Fibroblast of lung (primary cell): ENCODE data around the gene EPO. TPM values are rescaled to one million over a fixed set of nuclear protein-coding genes. Genes with fewer than 3 reads are reported as not detected.
A peak's percentile ranks its signal among the peaks of the same experiment; 100 is the strongest.

Source experiments
- DNase-seq, 2 donors: peaks; one replicate each; pipeline versions ENCODE4 v3.0.0 to v3.0.0-alpha.2; 2010; ENCODE audit warnings: low read depth in 2 of 2
- H2AFZ ChIP-seq: 2 replicates; pipeline ENCODE4 v1.5.1; 2012; ENCODE audit warnings: low read length, control low read depth, inconsistent platforms
- H3K27ac ChIP-seq: 2 replicates; pipeline ENCODE4 v1.5.1; 2011; ENCODE audit warnings: low read length, control low read depth; ENCODE audit not compliant: insufficient read depth
- H3K27me3 ChIP-seq: 2 replicates; pipeline ENCODE4 v1.5.1; 2011; ENCODE audit warnings: mild to moderate bottlenecking, low read length; ENCODE audit not compliant: control insufficient read depth, insufficient read depth
- H3K36me3 ChIP-seq: 2 replicates; pipeline ENCODE4 v1.5.1; 2011; ENCODE audit warnings: low read length; ENCODE audit not compliant: control insufficient read depth, insufficient read depth
- H3K4me1 ChIP-seq: 2 replicates; pipeline ENCODE4 v1.5.1; 2011; ENCODE audit warnings: low read length; ENCODE audit not compliant: control insufficient read depth, insufficient read depth; ENCODE audit errors: extremely low read depth
- H3K4me2 ChIP-seq: 2 replicates; pipeline ENCODE4 v1.5.1; 2011; ENCODE audit warnings: low read length, control low read depth; ENCODE audit not compliant: insufficient read depth; ENCODE audit errors: extremely low read depth
- H3K4me3 ChIP-seq, 4 experiments: fragments of 200-600 bp in 1 of 4; sonication (generic) in 1 of 4; replicated peaks in 1 of 4; 2 replicates each; pipeline ENCODE4 v1.5.1; 2011 to 2016; ENCODE audit warnings: low read length in 4 of 4, low read depth in 3 of 4, mild to moderate bottlenecking in 3 of 4, control low read depth in 2 of 4, inconsistent platforms in 1 of 4, mixed read lengths in 1 of 4; ENCODE audit not compliant: insufficient read depth in 1 of 4; ENCODE audit errors: control extremely low read depth in 1 of 4
- H3K79me2 ChIP-seq: 2 replicates; pipeline ENCODE4 v1.5.1; 2012; ENCODE audit warnings: mild to moderate bottlenecking, low read length, inconsistent platforms; ENCODE audit not compliant: control insufficient read depth, insufficient read depth
- H3K9ac ChIP-seq: 2 replicates; pipeline ENCODE4 v1.5.1; 2011; ENCODE audit warnings: mild to moderate bottlenecking, low read length, control low read depth; ENCODE audit not compliant: insufficient read depth
- H3K9me3 ChIP-seq: 2 replicates; pipeline ENCODE4 v1.5.1; 2012; ENCODE audit warnings: low read depth, low read length; ENCODE audit not compliant: control insufficient read depth, insufficient read depth
- H4K20me1 ChIP-seq: 2 replicates; pipeline ENCODE4 v1.5.1; 2011; ENCODE audit warnings: low read length; ENCODE audit not compliant: control insufficient read depth, insufficient read depth; ENCODE audit errors: extremely low read depth
- EZH2 ChIP-seq: IDR thresholded peaks from 2 replicates; pipeline ENCODE4 v1.5.1; 2012; ENCODE audit warnings: low read length, control low read depth, mild to moderate bottlenecking; ENCODE audit errors: missing control alignments
- polyA plus RNA-seq, 2 donors: library from polyadenylated mRNA; depleted of rRNA in 1 of 2; stranded (reverse) in 1 of 2; unstranded in 1 of 2; fragments of >200 nt; gene quantifications; 2 replicates each; pipeline ENCODE4 v1.2.1, GENCODE V29; 2011 to 2012; ENCODE audit warnings: missing spikeins in 1 of 2
- total RNA-seq: library from RNA; depleted of rRNA; stranded (reverse); fragments of >200 nt; gene quantifications from 2 replicates; pipeline ENCODE4 v1.2.1, GENCODE V29; 2014
- TF ChIP-seq, protein P1 (sequence below), 2 donors: IDR thresholded peaks in 1 of 2; conservative IDR thresholded peaks in 1 of 2; 1 replicate in 1 of 2; 2 replicates in 1 of 2; pipeline ENCODE4 v1.5.1; 2011 to 2012; ENCODE audit warnings: low read length in 2 of 2, control low read depth in 1 of 2, inconsistent platforms in 1 of 2, low read depth in 1 of 2, mild to moderate bottlenecking in 1 of 2

EPO gene
- total and polyA plus RNA-seq, 2 donors (not counting 1 experiment from before 2014, with no cell fraction given): not detected

GRCh38 chr7:100744605-100745004, 24.3 kb downstream of the EPO start:
- Histone ChIP-seq H3K9ac (no peak overlapping the region), H3K9me3 (no peaks in the 10 kb centered on the region)

GRCh38 chr7:100745184-100745583, 24.9 kb downstream of the EPO start:
- H3K79me2 ChIP-seq: no peaks in the 10 kb centered on the region
- no peak overlapping the region for H3K27ac ChIP-seq
- no peaks in the 10 kb centered on the region for H4K20me1 ChIP-seq
- no peaks in the 10 kb centered on the region for H3K36me3 ChIP-seq
- H2AFZ ChIP-seq: peak overlapping the region; percentile 73
- H3K4me3 ChIP-seq: peak overlapping the region; percentile 47 to 56 (median 49)
- peaks cover 4% of the 10 kb centered on the region for H3K27me3 ChIP-seq
- H3K4me2 ChIP-seq: peak overlapping the region; percentile 87
- no peaks in the 10 kb centered on the region for H3K4me1 ChIP-seq
- TF ChIP-seq, protein P1, sequence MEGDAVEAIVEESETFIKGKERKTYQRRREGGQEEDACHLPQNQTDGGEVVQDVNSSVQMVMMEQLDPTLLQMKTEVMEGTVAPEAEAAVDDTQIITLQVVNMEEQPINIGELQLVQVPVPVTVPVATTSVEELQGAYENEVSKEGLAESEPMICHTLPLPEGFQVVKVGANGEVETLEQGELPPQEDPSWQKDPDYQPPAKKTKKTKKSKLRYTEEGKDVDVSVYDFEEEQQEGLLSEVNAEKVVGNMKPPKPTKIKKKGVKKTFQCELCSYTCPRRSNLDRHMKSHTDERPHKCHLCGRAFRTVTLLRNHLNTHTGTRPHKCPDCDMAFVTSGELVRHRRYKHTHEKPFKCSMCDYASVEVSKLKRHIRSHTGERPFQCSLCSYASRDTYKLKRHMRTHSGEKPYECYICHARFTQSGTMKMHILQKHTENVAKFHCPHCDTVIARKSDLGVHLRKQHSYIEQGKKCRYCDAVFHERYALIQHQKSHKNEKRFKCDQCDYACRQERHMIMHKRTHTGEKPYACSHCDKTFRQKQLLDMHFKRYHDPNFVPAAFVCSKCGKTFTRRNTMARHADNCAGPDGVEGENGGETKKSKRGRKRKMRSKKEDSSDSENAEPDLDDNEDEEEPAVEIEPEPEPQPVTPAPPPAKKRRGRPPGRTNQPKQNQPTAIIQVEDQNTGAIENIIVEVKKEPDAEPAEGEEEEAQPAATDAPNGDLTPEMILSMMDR (conservative IDR thresholded peaks at IDR 0.05 in 1 of 2, IDR thresholded peaks at IDR 0.05 in 1 of 2; ENCODE audit: low read depth in 1 of 2, low read length in 2 of 2): no peak
- TF ChIP-seq EZH2: no peak
- no peaks in the 10 kb centered on the region for H3K9me3 ChIP-seq
- peak; percentile 60 to 66 for DNase-seq
- peak overlapping the region; percentile 16 for H3K9ac ChIP-seq

More at GRCh38 chr7:100744605-100745004, 24.3 kb downstream of the EPO start:
- H4K20me1 ChIP-seq: no peaks in the 10 kb centered on the region
- no peak for DNase-seq
- H3K79me2 ChIP-seq: no peaks in the 10 kb centered on the region
- no peak overlapping the region for H2AFZ ChIP-seq
- no peaks in the 10 kb centered on the region for H3K4me1 ChIP-seq
- no peak overlapping the region for H3K4me2 ChIP-seq
- TF ChIP-seq, protein P1 (conservative IDR thresholded peaks at IDR 0.05 in 1 of 2, IDR thresholded peaks at IDR 0.05 in 1 of 2; ENCODE audit: low read depth in 1 of 2, low read length in 2 of 2): no peak
- TF ChIP-seq EZH2: no peak
- no peak overlapping the region for H3K4me3 ChIP-seq
- H3K27ac ChIP-seq: no peak overlapping the region
- peaks cover 4% of the 10 kb centered on the region for H3K27me3 ChIP-seq
- no peaks in the 10 kb centered on the region for H3K36me3 ChIP-seq

GRCh38 chr7:100752994-100753393, 32.7 kb downstream of the EPO start:
- Histone ChIP-seq H3K4me1 (no peaks in the 10 kb centered on the region), H2AFZ (no peak overlapping the region), H3K79me2 (no peaks in the 10 kb centered on the region), H3K27ac (no peak overlapping the region), H3K27me3 (peaks cover 22% of the 10 kb centered on the region), H4K20me1 (no peaks in the 10 kb centered on the region), H3K4me2 (no peak overlapping the region), H3K36me3 (no peaks in the 10 kb centered on the region), H3K9ac (no peak overlapping the region), H3K9me3 (no peaks in the 10 kb centered on the region), H3K4me3 (no peak overlapping the region)
- no peak for DNase-seq
- TF ChIP-seq EZH2: no peak
- TF ChIP-seq, protein P1 (conservative IDR thresholded peaks at IDR 0.05 in 1 of 2, IDR thresholded peaks at IDR 0.05 in 1 of 2; ENCODE audit: low read depth in 1 of 2, low read length in 2 of 2): no peak
